Esophagus muscularis mucosa (tissue), 3 donors: ENCODE measurements around the gene SSRP1.

Experiments used
- POLR2A ChIP-seq: fragments of 450-650 bp; IDR thresholded peaks from one replicate; pipeline ENCODE4 v1.6.1; 2017; ENCODE audit warnings: antibody characterized with exemption, moderate library complexity, mild to moderate bottlenecking, low read depth
- TF ChIP-seq, protein P1 (sequence below), 3 experiments: fragments of 200-600 bp in 2 of 3; fragments of 450-650 bp in 1 of 3; sonication (generic) in 2 of 3; IDR thresholded peaks; one replicate each; pipeline ENCODE4 v1.5.1; 2017 to 2019; ENCODE audit warnings: antibody characterized with exemption in 3 of 3, mild to moderate bottlenecking in 2 of 3, moderate library complexity in 1 of 3

DNA sequence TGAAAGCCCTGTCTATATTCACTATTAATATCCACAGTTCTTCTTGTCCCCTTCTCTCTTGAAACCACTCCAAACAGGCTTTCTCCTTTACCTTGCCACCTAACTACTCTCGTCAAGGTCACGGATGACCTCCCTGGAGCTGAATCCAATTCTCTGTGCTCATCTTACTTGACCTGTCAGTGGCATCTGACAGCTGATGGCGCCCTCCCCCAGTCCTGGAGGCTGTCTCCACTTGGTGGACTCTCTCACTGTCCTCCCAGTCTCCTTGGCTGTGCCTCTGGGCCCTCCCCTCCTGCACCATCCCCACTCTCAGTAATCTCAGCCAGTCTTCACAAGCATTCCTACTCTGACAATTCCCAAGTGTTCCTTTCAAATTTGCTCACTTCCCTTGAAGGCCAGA is 19.7 kb downstream of the SSRP1 start:
- TF ChIP-seq, protein P1, sequence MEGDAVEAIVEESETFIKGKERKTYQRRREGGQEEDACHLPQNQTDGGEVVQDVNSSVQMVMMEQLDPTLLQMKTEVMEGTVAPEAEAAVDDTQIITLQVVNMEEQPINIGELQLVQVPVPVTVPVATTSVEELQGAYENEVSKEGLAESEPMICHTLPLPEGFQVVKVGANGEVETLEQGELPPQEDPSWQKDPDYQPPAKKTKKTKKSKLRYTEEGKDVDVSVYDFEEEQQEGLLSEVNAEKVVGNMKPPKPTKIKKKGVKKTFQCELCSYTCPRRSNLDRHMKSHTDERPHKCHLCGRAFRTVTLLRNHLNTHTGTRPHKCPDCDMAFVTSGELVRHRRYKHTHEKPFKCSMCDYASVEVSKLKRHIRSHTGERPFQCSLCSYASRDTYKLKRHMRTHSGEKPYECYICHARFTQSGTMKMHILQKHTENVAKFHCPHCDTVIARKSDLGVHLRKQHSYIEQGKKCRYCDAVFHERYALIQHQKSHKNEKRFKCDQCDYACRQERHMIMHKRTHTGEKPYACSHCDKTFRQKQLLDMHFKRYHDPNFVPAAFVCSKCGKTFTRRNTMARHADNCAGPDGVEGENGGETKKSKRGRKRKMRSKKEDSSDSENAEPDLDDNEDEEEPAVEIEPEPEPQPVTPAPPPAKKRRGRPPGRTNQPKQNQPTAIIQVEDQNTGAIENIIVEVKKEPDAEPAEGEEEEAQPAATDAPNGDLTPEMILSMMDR (IDR thresholded peaks at IDR 0.05), result no peak
- TF ChIP-seq POLR2A, result no peak
